ENCODE results near the gene FMO5. TPM values are rescaled to one million over a fixed set of nuclear protein-coding genes. Genes with fewer than 3 reads are reported as not detected.
"Not testable (repeated sequence)": the region's sequence is repeated elsewhere in the genome, so short reads cannot be mapped to it uniquely, and the experiment has no call there.

Gene FMO5
- total RNA-seq, 2 donors from 2014 or later = 1.9 to 4.7 TPM

GRCh38 chr1:147207192-147207591 lies 17.9 kb downstream of the FMO5 start:
- ATAC-seq (ENCODE audit: insufficient number of reproducible peaks, low FRiP score, low read depth) = no peak
- TF ChIP-seq CTCF (IDR thresholded peaks at IDR 0.05) = no peak

GRCh38 chr1:147204080-147204479 lies 21.1 kb downstream of the FMO5 start:
- ATAC-seq (ENCODE audit: insufficient number of reproducible peaks, low FRiP score, low read depth) (no peak), DNase-seq (ENCODE audit: low spot score) (no peak)
- H3K9me3 ChIP-seq = no peaks in the 10 kb centered on the region
- H3K27ac ChIP-seq = no peak overlapping the region
- H3K27me3 ChIP-seq (replicated peaks; ENCODE audit: insufficient read depth) = no peaks in the 10 kb centered on the region
- H3K36me3 ChIP-seq = no peaks in the 10 kb centered on the region
- H3K4me3 ChIP-seq = no peak overlapping the region
- no peaks in the 10 kb centered on the region for H3K4me1 ChIP-seq (ENCODE audit: control insufficient read depth in 1 of 2, low read depth in 2 of 2)
- no peak for TF ChIP-seq CTCF (IDR thresholded peaks at IDR 0.05)

More at GRCh38 chr1:147207192-147207591, 17.9 kb downstream of the FMO5 start:
- Histone ChIP-seq H3K4me1 (ENCODE audit: control insufficient read depth in 1 of 2, low read depth in 2 of 2) (no peaks in the 10 kb centered on the region), H3K4me3 (no peak overlapping the region), H3K27me3 (replicated peaks; ENCODE audit: insufficient read depth) (no peaks in the 10 kb centered on the region), H3K27ac (no peak overlapping the region), H3K9me3 (no peaks in the 10 kb centered on the region), H3K36me3 (peaks cover 3% of the 10 kb centered on the region)
- no peak for DNase-seq (ENCODE audit: low spot score)

- no peaks in the 10 kb centered on the region for H3K36me3 ChIP-seq
- DNase-seq (ENCODE audit: low spot score) (no peak), ATAC-seq (ENCODE audit: insufficient number of reproducible peaks, low FRiP score, low read depth) (no peak)
- no peak overlapping the region for H3K27ac ChIP-seq
- no peak overlapping the region for H3K4me3 ChIP-seq
- no peak for TF ChIP-seq CTCF (IDR thresholded peaks at IDR 0.05)
- H3K4me1 ChIP-seq (ENCODE audit: control insufficient read depth in 1 of 2, low read depth in 2 of 2) = no peaks in the 10 kb centered on the region
- no peaks in the 10 kb centered on the region for H3K9me3 ChIP-seq
- no peaks in the 10 kb centered on the region for H3K27me3 ChIP-seq (replicated peaks; ENCODE audit: insufficient read depth)
Observed at GRCh38 chr1:147202576-147202975, 22.6 kb downstream of the FMO5 start.

GRCh38 chr1:147201786-147202185 lies 23.4 kb downstream of the FMO5 start:
- no peak overlapping the region for H3K4me3 ChIP-seq
- no peak for DNase-seq (ENCODE audit: low spot score)
- H3K4me1 ChIP-seq (ENCODE audit: control insufficient read depth in 1 of 2, low read depth in 2 of 2) = no peaks in the 10 kb centered on the region
- no peaks in the 10 kb centered on the region for H3K27me3 ChIP-seq (replicated peaks; ENCODE audit: insufficient read depth)
- no peaks in the 10 kb centered on the region for H3K36me3 ChIP-seq
- TF ChIP-seq CTCF (IDR thresholded peaks at IDR 0.05) = no peak
- H3K9me3 ChIP-seq = no peaks in the 10 kb centered on the region
- no peak overlapping the region for H3K27ac ChIP-seq
- no peak for ATAC-seq (ENCODE audit: insufficient number of reproducible peaks, low FRiP score, low read depth)

- H3K27me3 ChIP-seq (replicated peaks; ENCODE audit: insufficient read depth) = no peaks in the 10 kb centered on the region
- no peaks in the 10 kb centered on the region for H3K4me1 ChIP-seq (ENCODE audit: control insufficient read depth in 1 of 2, low read depth in 2 of 2)
- DNase-seq (ENCODE audit: low spot score) (no peak), ATAC-seq (ENCODE audit: insufficient number of reproducible peaks, low FRiP score, low read depth) (no peak)
- H3K36me3 ChIP-seq = no peaks in the 10 kb centered on the region
- H3K27ac ChIP-seq = no peak overlapping the region
- no peaks in the 10 kb centered on the region for H3K9me3 ChIP-seq
- no peak overlapping the region for H3K4me3 ChIP-seq
- no peak for TF ChIP-seq CTCF (IDR thresholded peaks at IDR 0.05)
Observed at GRCh38 chr1:147201276-147201675, 23.9 kb downstream of the FMO5 start.

GRCh38 chr1:147197324-147197723 lies 27.8 kb downstream of the FMO5 start:
- not testable (repeated sequence) for H3K9me3 ChIP-seq; H3K27ac ChIP-seq; ATAC-seq (ENCODE audit: insufficient number of reproducible peaks, low FRiP score, low read depth)

More at GRCh38 chr1:147197324-147197723, 27.8 kb downstream of the FMO5 start:
- not testable (repeated sequence) for DNase-seq (ENCODE audit: low spot score); H3K4me1 ChIP-seq (ENCODE audit: control insufficient read depth in 1 of 2, low read depth in 2 of 2); H3K27me3 ChIP-seq (replicated peaks; ENCODE audit: insufficient read depth); H3K36me3 ChIP-seq; H3K4me3 ChIP-seq
